Testis (tissue), 3 donors: ENCODE results near the gene NFU1. TPM values are rescaled to one million over a fixed set of nuclear protein-coding genes. Genes with fewer than 3 reads are reported as not detected.

Experiments
- DNase-seq: peaks from one replicate; pipeline ENCODE4 v3.0.0-alpha.2; 2019
- H3K27ac ChIP-seq, 2 donors: fragments of 200-600 bp; sonication (generic); one replicate each; pipeline ENCODE4 v1.5.1; 2019
- H3K27me3 ChIP-seq: fragments of 200-600 bp; sonication (generic); one replicate; pipeline ENCODE4 v1.5.1; 2019
- H3K36me3 ChIP-seq: fragments of 200-600 bp; sonication (generic); one replicate; pipeline ENCODE4 v1.5.1; 2017; ENCODE audit warnings: low read depth; ENCODE audit errors: missing control alignments
- H3K4me1 ChIP-seq: fragments of 200-600 bp; sonication (generic); one replicate; pipeline ENCODE4 v1.5.1; 2019
- H3K4me3 ChIP-seq, 2 donors: fragments of 200-600 bp; sonication (generic); one replicate each; pipeline ENCODE4 v1.5.1; 2017 to 2019
- H3K9me3 ChIP-seq: fragments of 200-600 bp; sonication (generic); one replicate; pipeline ENCODE4 v1.5.1; 2017
- CTCF ChIP-seq, 3 experiments: fragments of 450-650 bp in 2 of 3; fragments of 200-600 bp in 1 of 3; sonication (generic) in 1 of 3; IDR thresholded peaks; one replicate each; pipeline ENCODE4 v1.5.1; 2016 to 2019; ENCODE audit warnings: antibody characterized with exemption in 3 of 3, mild to moderate bottlenecking in 2 of 3, moderate library complexity in 1 of 3
- POLR2A ChIP-seq: fragments of 450-650 bp; IDR thresholded peaks from one replicate; pipeline ENCODE4 v1.6.1; 2017; ENCODE audit warnings: antibody characterized with exemption, mild to moderate bottlenecking, moderate library complexity
- WGBS, 2 donors: methylation state at CpG; one replicate each; pipeline ENCODE4 v1.1.5; 2018; 5-methylcytosine and 5-hydroxymethylcytosine counted together
- intact Hi-C: fragments of 100-400 bp; cut with DNase I; formaldehyde crosslinking; loops from one replicate; pipeline ENCODE4 v1.15.1; 2023; ENCODE audit warnings: low total_unique reads
- polyA plus RNA-seq: library from polyadenylated mRNA; stranded (reverse); fragments of 350-450 nt; fragmentation: Illumina TruSeq; extraction: RNeasy Lipid Tissue Mini Kit (QIAGEN cat#74804); gene quantifications from one replicate; pipeline ENCODE4 v1.2.3, GENCODE V29; 2014; ENCODE audit warnings: low read depth, low replicate concordance; ENCODE audit not compliant: insufficient read depth
- total RNA-seq, 2 donors: library from RNA; depleted of rRNA; stranded (reverse); fragments of >200 nt; gene quantifications; one replicate each; pipeline ENCODE4 v1.2.3, GENCODE V29; 2016

The NFU1 gene
- total and polyA plus RNA-seq, 3 donors from 2014 or later = 31.8 to 69.4 (median 33.1) TPM

GRCh38 chr2:69416147-69416546 lies 21.1 kb downstream of the NFU1 start:
- no peaks in the 10 kb centered on the region for H3K4me1 ChIP-seq
- H3K36me3 ChIP-seq = no peaks in the 10 kb centered on the region
- H3K4me3 ChIP-seq = no peak overlapping the region
- no peaks in the 10 kb centered on the region for H3K27me3 ChIP-seq
- H3K9me3 ChIP-seq = no peaks in the 10 kb centered on the region
- H3K27ac ChIP-seq = no peak overlapping the region
- no peak for DNase-seq
- no peak for TF ChIP-seq POLR2A
- TF ChIP-seq CTCF (IDR thresholded peaks at IDR 0.05) = no peak
- intact Hi-C loops = no loop called here
- WGBS, 2 donors = 72 to 81% methylated on average over 1 of the region's 1 CpG

GRCh38 chr2:69411120-69411519 lies 26.1 kb downstream of the NFU1 start:
- Histone ChIP-seq H3K27me3 (no peaks in the 10 kb centered on the region), H3K4me1 (no peaks in the 10 kb centered on the region), H3K4me3 (no peak overlapping the region), H3K9me3 (no peaks in the 10 kb centered on the region), H3K27ac (no peak overlapping the region), H3K36me3 (no peaks in the 10 kb centered on the region)
- intact Hi-C loops = no loop called here
- TF ChIP-seq POLR2A (no peak), CTCF (IDR thresholded peaks at IDR 0.05) (no peak)
- DNase-seq = no peak

GRCh38 chr2:69405306-69405705 lies 31.9 kb downstream of the NFU1 start:
- no peak for DNase-seq
- Histone ChIP-seq H3K4me3 (no peak overlapping the region), H3K9me3 (no peaks in the 10 kb centered on the region), H3K27me3 (no peaks in the 10 kb centered on the region), H3K36me3 (no peaks in the 10 kb centered on the region), H3K27ac (no peak overlapping the region), H3K4me1 (no peaks in the 10 kb centered on the region)
- intact Hi-C loops = no loop called here
- no peak for TF ChIP-seq POLR2A

GRCh38 chr2:69400121-69400520 lies 37.1 kb downstream of the NFU1 start:
- WGBS, 2 donors = 91 to 93% methylated on average over 3 of the region's 3 CpGs
- intact Hi-C loops = no loop called here
- H3K4me1 ChIP-seq = no peaks in the 10 kb centered on the region
- no peak overlapping the region for H3K27ac ChIP-seq
- H3K36me3 ChIP-seq = no peaks in the 10 kb centered on the region
- H3K27me3 ChIP-seq = no peaks in the 10 kb centered on the region
- no peaks in the 10 kb centered on the region for H3K9me3 ChIP-seq
- H3K4me3 ChIP-seq = no peak overlapping the region
- no peak for DNase-seq
- TF ChIP-seq POLR2A (no peak), CTCF (IDR thresholded peaks at IDR 0.05) (no peak)

GRCh38 chr2:69397234-69397633 lies 40.0 kb downstream of the NFU1 start:
- no peaks in the 10 kb centered on the region for H3K9me3 ChIP-seq
- no peak for TF ChIP-seq CTCF (IDR thresholded peaks at IDR 0.05)
- intact Hi-C loops = no loop called here
- no peaks in the 10 kb centered on the region for H3K36me3 ChIP-seq
- H3K27me3 ChIP-seq = no peaks in the 10 kb centered on the region
- H3K4me1 ChIP-seq = no peaks in the 10 kb centered on the region
- no peak overlapping the region for H3K27ac ChIP-seq
- DNase-seq = no peak
- no peak overlapping the region for H3K4me3 ChIP-seq
